ENCODE results near the gene MGAT4A. TPM values are rescaled to one million over a fixed set of nuclear protein-coding genes. Genes with fewer than 3 reads are reported as not detected.

Gene MGAT4A
- total RNA-seq, 2 donors from 2014 or later, result 13.2 to 37.4 TPM

DNA sequence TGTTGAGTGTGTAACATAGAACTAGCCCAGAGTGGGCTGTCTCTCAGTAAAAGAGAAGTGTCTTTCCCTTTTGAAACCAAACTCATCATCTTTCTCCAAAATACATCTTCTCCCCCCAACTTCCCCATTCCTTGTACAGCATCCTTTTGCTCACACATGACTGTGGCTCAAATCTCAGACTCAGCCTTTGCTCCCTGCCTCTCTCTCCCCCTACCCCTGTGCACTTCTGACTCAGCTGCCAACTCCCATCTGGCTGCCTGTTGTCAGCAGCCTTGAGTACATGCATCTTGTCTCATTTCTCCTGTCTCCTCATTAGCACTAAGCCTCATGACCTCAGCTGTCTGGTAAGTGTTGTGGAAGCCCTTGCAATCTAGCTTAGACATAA is 18.1 kb upstream of the MGAT4A start:
- no peak for DNase-seq (ENCODE audit: low spot score)
- Histone ChIP-seq H3K27ac (no peak overlapping the region), H3K9me3 (no peaks in the 10 kb centered on the region)

GRCh38 chr2:98748292-98749065 is 17.5 kb upstream of the MGAT4A start:
- peaks cover 0 to 8% of the 10 kb centered on the region in 2 donors for H3K4me1 ChIP-seq
- no peak overlapping the region for H3K27ac ChIP-seq
- no peak for DNase-seq (ENCODE audit: low spot score)
- H3K4me3 ChIP-seq, result no peak overlapping the region
- no peaks in the 10 kb centered on the region for H3K36me3 ChIP-seq
- no peaks in the 10 kb centered on the region for H3K9me3 ChIP-seq
- TF ChIP-seq, protein P1, sequence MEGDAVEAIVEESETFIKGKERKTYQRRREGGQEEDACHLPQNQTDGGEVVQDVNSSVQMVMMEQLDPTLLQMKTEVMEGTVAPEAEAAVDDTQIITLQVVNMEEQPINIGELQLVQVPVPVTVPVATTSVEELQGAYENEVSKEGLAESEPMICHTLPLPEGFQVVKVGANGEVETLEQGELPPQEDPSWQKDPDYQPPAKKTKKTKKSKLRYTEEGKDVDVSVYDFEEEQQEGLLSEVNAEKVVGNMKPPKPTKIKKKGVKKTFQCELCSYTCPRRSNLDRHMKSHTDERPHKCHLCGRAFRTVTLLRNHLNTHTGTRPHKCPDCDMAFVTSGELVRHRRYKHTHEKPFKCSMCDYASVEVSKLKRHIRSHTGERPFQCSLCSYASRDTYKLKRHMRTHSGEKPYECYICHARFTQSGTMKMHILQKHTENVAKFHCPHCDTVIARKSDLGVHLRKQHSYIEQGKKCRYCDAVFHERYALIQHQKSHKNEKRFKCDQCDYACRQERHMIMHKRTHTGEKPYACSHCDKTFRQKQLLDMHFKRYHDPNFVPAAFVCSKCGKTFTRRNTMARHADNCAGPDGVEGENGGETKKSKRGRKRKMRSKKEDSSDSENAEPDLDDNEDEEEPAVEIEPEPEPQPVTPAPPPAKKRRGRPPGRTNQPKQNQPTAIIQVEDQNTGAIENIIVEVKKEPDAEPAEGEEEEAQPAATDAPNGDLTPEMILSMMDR (IDR thresholded peaks at IDR 0.05), result no peak
- no peaks in the 10 kb centered on the region for H3K27me3 ChIP-seq

More for the DNA sequence above, 18.1 kb upstream of the MGAT4A start:
- TF ChIP-seq, protein P1 (IDR thresholded peaks at IDR 0.05), result no peak
- Histone ChIP-seq H3K27me3 (no peaks in the 10 kb centered on the region), H3K4me1 (peaks cover 0 to 2% of the 10 kb centered on the region in 2 donors), H3K4me3 (no peak overlapping the region), H3K36me3 (no peaks in the 10 kb centered on the region)

GRCh38 chr2:98747888-98748287 is 17.0 kb upstream of the MGAT4A start:
- Histone ChIP-seq H3K27me3 (no peaks in the 10 kb centered on the region), H3K4me3 (no peak overlapping the region), H3K4me1 (peaks cover 0 to 8% of the 10 kb centered on the region in 2 donors), H3K27ac (no peak overlapping the region), H3K9me3 (no peaks in the 10 kb centered on the region), H3K36me3 (no peaks in the 10 kb centered on the region)
- DNase-seq (ENCODE audit: low spot score), result no peak
- TF ChIP-seq, protein P1 (IDR thresholded peaks at IDR 0.05), result no peak

- H3K27ac ChIP-seq, result no peak overlapping the region
- H3K4me1 ChIP-seq, result peaks cover 0 to 8% of the 10 kb centered on the region in 2 donors
- H3K4me3 ChIP-seq, result no peak overlapping the region
- H3K36me3 ChIP-seq, result no peaks in the 10 kb centered on the region
- H3K27me3 ChIP-seq, result no peaks in the 10 kb centered on the region
- TF ChIP-seq, protein P1 (IDR thresholded peaks at IDR 0.05), result no peak
- no peak for DNase-seq (ENCODE audit: low spot score)
- no peaks in the 10 kb centered on the region for H3K9me3 ChIP-seq
Measured at GRCh38 chr2:98746426-98746825, 15.5 kb upstream of the MGAT4A start.

DNA sequence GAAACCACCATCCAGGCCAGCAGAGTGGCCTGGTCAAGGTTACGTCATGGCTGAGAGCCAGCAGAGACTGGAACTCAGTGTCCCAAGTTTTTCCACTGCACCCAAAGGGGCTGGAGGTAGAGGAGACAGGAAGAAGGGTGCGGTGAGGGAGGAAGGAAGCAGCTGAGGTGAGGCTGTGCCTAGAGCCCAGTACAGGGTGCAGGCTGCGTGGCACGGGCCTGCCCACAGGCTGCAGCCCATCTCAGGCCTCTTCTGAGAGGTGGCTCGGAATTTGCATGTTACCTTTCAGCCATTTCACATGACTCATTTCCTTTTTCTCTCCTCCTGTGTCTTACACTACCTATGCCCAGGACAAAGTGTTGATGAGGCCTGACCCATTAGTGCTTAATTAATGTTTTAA is 13.7 kb upstream of the MGAT4A start:
- no peak overlapping the region for H3K4me3 ChIP-seq
- TF ChIP-seq, protein P1 (IDR thresholded peaks at IDR 0.05), result no peak
- no peak overlapping the region for H3K27ac ChIP-seq
- no peak for DNase-seq (ENCODE audit: low spot score)
- H3K36me3 ChIP-seq, result no peaks in the 10 kb centered on the region
- peaks cover 0 to 8% of the 10 kb centered on the region in 2 donors for H3K4me1 ChIP-seq
- H3K9me3 ChIP-seq, result no peaks in the 10 kb centered on the region
- H3K27me3 ChIP-seq, result no peaks in the 10 kb centered on the region

DNA sequence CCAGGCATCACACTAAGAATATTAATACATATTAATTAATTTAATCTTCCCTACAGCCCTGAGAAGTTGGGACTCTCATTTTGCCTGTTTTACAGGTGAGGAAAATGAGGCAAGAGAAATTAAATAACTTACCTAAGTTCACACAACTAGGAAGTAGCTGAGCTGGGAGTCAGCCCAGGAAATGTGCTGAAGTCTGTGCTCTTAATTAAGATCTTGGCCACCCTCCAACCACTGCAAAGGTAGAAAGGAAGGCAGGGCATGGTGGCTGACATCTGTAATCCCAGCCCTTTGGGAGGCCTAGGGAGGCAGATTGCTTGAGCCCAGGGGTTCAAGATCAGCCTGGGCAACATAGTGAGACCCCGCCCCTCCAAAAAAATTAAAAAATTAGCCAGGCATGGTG is 12.9 kb upstream of the MGAT4A start:
- H3K4me1 ChIP-seq, result peaks cover 0 to 8% of the 10 kb centered on the region in 2 donors
- H3K36me3 ChIP-seq, result no peaks in the 10 kb centered on the region
- H3K27ac ChIP-seq, result no peak overlapping the region
- no peak for DNase-seq (ENCODE audit: low spot score)
- H3K27me3 ChIP-seq, result no peaks in the 10 kb centered on the region
- no peak overlapping the region for H3K4me3 ChIP-seq
- H3K9me3 ChIP-seq, result no peaks in the 10 kb centered on the region
- TF ChIP-seq, protein P1 (IDR thresholded peaks at IDR 0.05), result no peak

Measured in right atrium auricular region (tissue), 2 donors.